Fibroblast of skin of back (primary cell): ENCODE results near the gene CACHD1.
"Not testable (repeated sequence)": the region's sequence is repeated elsewhere in the genome, so short reads cannot be mapped to it uniquely, and the experiment has no call there.

Source experiments
- DNase-seq: peaks from one replicate; pipeline ENCODE4 v3.0.0-alpha.2; 2013

Gene CACHD1

DNA sequence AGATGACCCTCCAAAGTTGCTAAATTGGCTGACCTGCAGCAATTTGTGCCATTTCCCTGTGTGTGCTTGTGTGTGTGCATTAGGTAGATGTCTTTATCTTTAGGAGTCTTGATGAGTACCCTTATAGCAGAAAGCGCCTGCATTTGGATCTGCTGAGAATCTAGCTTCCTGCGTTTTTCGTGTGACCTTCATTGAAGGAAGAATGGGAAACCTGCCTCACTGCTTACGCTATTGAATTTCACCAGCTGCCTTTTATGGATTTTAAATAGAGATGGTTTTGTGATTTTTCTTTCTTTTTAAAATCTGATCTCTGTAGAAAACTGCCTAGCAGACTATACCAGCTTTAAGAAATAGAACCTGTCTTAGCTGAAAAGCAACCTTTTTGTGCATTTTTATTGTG is 124.5 kb downstream of the CACHD1 start:
- DNase-seq = no peak

- DNase-seq = no peak
Measured at GRCh38 chr1:64595871-64596515, 126.1 kb downstream of the CACHD1 start.

- DNase-seq = no peak
Measured at GRCh38 chr1:64597113-64597512, 127.2 kb downstream of the CACHD1 start.

GRCh38 chr1:64598100-64598571 is 128.2 kb downstream of the CACHD1 start:
- peak; percentile 71 for DNase-seq

- DNase-seq = no peak
Measured at GRCh38 chr1:64599242-64599641, 129.3 kb downstream of the CACHD1 start.

DNA sequence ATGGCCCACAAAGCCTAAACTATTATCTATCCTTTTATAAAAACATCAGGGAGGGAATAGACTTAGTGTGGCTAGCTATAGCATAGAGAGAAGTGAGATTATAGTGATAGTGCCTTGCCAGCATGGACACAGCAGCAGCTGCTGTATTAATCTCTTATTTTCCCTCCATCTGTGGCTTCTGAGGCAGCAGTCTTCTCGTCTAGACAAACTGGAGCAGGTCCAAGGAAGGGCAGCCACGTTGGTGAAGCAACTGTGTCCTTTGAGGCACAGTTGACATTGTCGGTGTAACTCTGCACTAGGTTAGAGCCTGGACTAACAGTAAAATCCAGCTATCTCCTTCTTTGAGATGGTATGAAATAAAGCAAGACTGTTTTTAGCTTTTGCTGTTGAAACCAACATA is 131.3 kb downstream of the CACHD1 start:
- DNase-seq = no peak

DNA sequence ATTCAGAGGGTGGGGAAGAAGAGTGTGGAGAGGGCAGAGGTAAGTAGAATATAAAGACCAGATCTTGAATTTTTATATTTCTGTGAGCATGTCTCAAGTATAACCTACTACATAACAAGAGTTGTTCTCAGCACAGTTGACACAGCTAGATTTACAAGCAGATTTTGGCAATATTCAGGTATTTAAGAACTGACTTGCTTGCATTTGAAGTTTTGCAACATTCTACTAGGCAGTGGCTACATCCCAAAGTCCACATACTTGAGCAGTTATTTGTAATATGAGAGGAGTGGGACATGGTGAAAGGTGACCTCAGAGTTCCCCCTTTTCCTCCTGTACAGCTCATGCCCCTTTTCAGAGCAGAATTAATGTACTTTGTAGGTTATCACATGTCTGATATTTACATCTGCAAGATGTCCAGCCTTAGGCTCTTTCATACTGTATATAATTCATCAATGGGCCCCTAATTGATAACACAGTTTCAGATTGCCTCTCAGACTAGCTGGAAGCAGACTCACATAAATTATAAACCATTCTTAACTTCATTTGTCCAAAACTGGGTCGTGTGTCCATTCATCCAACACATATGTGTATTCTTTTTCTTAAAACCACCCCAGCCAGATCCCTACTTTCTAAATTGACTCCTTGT is 138.2 kb downstream of the CACHD1 start:
- no peak for DNase-seq

GRCh38 chr1:64608651-64609048 is 138.7 kb downstream of the CACHD1 start:
- no peak for DNase-seq

DNA sequence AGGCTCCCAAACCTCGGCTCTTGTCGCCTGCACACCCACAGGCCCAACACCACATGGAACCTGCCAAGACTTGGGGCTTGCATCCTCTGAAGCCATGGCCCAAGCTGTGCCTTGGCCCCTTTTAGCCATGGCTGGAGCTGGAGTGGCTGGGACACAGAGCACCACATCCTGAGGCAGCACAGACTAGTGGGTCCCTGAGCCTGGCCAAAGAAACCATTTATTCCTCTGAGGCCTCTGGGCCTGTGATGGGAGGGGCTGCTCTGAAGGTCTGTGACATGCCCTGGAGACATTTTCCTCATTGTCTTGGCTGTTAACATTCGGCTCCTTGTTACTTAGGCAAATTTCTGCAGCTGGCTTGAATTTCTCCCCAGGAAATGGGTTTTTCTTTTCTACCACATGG is 141.0 kb downstream of the CACHD1 start:
- not testable (repeated sequence) for DNase-seq

- no peak for DNase-seq
Measured at GRCh38 chr1:64616039-64616438, 146.1 kb downstream of the CACHD1 start.

DNA sequence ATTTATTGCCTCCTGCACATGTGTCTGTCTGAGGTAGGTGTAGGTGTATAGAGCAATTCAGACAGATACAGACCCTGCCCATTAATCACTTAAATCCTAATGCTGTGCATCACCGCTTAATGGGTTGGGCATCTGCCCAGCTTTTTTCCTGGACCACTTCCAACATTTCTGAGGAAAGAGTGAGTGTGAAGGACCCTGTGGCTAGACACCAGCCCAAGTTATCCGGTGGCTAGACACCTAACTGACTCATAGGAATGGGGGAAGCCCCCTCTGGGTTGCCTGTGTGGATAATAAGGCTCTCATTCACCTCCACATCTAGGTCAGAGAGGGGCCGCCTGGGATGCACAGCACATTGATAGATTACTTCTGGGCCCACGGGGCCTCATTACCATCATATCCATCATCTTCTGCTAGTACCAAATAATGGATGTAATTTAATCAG is 153.8 kb downstream of the CACHD1 start:
- DNase-seq = peak; percentile 60

GRCh38 chr1:64624218-64624713 is 154.3 kb downstream of the CACHD1 start:
- peak; percentile 55 for DNase-seq

DNA sequence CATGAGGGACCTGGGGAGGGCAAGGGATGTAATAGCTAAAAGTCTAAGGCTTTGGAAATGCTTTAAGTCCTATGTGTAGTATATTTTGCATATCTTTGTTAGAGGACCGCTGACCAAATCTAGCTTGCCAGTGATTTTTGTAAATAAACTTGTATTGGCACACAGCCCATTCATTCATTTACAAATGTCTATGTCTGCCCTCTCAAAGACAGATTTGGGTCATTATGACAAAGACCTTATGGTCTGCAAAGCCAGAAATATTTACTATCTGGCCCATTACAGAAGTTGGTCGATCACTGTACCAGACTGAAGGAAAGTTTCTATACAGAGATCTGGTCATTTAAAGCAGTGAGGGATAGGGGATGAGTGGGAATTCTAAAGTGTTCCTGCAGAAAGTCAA is 154.9 kb downstream of the CACHD1 start:
- no peak for DNase-seq

DNA sequence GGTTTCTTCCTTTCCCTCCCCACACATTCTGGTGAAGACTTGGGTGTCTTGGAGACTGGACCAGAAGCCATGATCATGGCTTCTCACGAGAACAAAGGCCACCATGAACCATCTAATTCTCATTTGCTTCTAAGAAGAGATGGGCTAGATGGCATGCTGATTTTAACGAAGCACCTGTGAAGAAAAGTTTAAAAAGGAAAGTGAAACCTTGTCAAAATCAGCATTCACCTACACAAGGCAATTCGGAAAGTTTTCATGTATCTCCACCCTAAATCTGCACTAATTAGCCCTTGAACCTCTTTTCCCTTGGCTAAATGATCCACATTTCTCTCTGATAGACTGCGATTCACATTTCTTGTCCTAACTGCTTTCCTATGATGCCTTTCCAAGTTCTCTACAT is 160.7 kb downstream of the CACHD1 start:
- no peak for DNase-seq

DNA sequence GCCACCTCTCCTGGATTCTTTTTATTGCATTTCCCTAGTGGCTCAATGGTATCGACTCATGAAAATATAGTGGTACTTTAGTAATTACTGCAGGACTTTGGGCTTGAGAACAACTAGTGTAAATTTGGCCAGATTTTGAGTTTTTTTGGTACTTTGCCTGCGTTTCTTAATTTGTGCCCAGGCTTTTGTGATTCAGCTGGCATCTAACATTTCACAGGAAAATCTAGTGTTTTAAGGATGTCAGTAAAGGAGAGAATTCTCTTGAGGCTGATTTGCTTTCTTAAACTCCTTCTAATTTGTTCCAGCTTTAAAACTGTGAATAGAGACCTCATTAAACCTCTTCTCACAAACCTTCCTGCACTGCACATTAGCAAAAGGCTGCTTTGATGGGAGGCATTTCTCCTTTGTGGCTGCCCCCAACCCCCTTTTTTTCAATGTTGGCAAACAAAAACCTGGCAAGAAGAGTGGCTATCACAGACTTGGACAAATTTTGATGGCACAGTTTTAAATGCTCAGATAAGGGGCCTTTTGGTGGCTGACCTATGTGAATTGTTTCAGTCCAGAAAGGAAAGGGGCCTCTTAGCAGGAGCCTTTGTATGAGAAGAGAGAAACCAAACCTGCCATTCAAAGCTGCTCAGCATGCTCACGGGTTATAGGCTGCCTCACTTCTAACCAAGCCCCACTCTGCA is 161.6 kb downstream of the CACHD1 start:
- no peak for DNase-seq

DNA sequence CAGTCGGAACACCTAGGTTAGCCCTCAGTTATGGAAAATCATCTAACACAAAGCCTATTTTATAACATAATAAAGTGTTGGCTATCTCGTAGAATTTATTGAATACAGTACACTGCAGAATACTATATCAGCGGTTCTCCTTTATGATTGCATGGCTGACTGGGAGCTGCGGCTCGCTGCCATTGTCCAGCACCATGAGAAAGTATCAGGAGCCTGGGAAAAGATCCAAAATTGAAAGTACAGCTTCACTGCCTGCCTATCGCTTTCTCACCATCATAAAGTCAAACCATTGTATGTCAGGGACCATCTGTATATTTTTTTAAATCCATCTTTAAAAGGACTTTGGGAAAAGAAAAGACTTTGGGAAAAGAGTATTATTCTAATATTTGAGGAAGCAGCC is 163.0 kb downstream of the CACHD1 start:
- no peak for DNase-seq

- no peak for DNase-seq
Measured at GRCh38 chr1:64645735-64646134, 175.8 kb downstream of the CACHD1 start.

GRCh38 chr1:64650411-64650810 is 180.5 kb downstream of the CACHD1 start:
- peak; percentile 27 for DNase-seq

DNA sequence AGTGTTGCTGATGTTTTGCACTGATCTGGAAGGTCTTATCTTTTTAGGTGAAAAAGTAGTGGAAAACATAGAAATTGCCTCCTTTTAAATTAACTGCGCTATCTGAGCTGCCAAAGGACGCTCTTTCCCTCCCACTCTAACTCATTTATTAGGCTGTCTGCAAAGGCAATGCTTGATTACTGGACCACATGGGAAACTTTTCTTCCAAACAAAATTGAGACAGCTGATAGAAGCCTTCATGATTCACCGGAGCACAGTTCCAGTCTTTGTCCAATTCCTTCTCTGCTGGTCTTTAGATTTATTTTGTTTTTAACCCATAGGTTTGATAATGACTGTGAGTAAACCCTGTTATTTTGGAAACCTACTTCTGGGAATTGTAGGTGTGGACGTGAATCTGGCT is 181.9 kb downstream of the CACHD1 start:
- DNase-seq = no peak

DNA sequence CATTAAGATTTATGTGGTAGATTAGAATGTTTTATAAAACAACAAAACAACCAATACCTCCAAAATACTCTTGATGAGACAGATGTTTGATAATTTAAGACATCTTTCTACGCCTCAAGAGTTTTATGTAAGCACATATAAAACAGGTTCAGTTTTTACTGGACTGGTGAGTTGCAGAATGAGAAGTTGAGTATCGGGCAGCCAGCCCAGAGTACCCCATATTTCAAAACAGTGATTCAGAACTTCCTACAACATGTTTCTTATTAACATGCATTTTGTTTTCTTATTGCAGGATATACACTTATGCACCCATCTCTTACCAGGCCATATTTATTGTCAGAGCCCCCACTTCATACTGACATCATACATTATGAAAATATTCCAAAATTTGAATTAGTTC is 183.5 kb downstream of the CACHD1 start:
- no peak for DNase-seq

GRCh38 chr1:64654519-64655341 is 184.8 kb downstream of the CACHD1 start:
- no peak for DNase-seq

- no peak for DNase-seq
Measured at GRCh38 chr1:64655861-64656260, 185.9 kb downstream of the CACHD1 start.
